Measurements from ENCODE around the gene NFIA.

DNA sequence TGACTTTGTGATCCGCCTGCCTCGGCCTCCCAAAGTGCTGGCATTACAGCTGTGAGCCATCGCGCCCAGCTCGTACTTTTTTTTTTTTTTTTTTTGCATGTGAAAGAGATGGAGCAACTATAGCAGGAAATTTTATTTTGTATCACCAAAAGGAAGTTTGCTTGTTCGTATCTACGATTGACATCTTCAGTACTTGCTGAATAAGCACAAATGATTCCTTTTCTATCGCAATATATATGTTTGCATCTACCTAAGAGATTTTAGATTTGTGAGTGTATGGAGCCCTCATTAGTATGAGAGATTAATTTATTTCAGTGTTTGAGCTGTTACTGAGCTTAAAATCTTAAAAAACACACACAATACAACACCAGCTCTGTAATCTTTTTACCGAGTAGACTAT lies 143.1 kb downstream of the NFIA start:
- no peak for TF ChIP-seq TAF1 (IDR thresholded peaks at IDR 0.05; ENCODE audit: low read depth)
- no peak for TF ChIP-seq FOXM1 (IDR thresholded peaks at IDR 0.05; ENCODE audit: borderline replicate concordance, low read depth)
- no peak for TF ChIP-seq TCF12 (IDR thresholded peaks at IDR 0.05; ENCODE audit: low read depth)
- TF ChIP-seq, protein P1, sequence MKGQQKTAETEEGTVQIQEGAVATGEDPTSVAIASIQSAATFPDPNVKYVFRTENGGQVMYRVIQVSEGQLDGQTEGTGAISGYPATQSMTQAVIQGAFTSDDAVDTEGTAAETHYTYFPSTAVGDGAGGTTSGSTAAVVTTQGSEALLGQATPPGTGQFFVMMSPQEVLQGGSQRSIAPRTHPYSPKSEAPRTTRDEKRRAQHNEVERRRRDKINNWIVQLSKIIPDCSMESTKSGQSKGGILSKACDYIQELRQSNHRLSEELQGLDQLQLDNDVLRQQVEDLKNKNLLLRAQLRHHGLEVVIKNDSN (IDR thresholded peaks at IDR 0.05), result no peak
- TF ChIP-seq, protein P2, sequence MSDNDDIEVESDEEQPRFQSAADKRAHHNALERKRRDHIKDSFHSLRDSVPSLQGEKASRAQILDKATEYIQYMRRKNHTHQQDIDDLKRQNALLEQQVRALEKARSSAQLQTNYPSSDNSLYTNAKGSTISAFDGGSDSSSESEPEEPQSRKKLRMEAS (IDR thresholded peaks at IDR 0.05), result no peak
- TF ChIP-seq EGR1 (IDR thresholded peaks at IDR 0.05), result no peak
- TF ChIP-seq RAD21 (IDR thresholded peaks at IDR 0.05; ENCODE audit: low read depth), result no peak

Measured in Ishikawa (cell line).